H1 (cell line): ENCODE measurements around the gene UNC5B. TPM values are rescaled to one million over a fixed set of nuclear protein-coding genes. Genes with fewer than 3 reads are reported as not detected.

Experiments
- CTCF ChIA-PET: fragments of 300-600 bp; sonication (Branson Sonifier 250); formaldehyde crosslinking; loops from one replicate; lab custom pipeline; 2021; ENCODE audit not compliant: partially characterized antibody; lab: Charles Lee
- POLR2A ChIA-PET: fragments of 300-600 bp; sonication (Branson Sonifier 250); formaldehyde crosslinking; loops from one replicate; lab custom pipeline; 2021; ENCODE audit warnings: inconsistent platforms; ENCODE audit not compliant: partially characterized antibody; lab: Charles Lee
- DNase-seq, 2 experiments: peaks; one replicate each; pipeline versions ENCODE4 v3.0.0 to v3.0.0-alpha.2; 2010 to 2022; ENCODE audit warnings: low spot score in 2 of 2, low read depth in 1 of 2, mixed read lengths in 1 of 2
- FAIRE-seq: peaks from 2 replicates; lab custom pipeline; 2011; peaks lifted over from hg19 to GRCh38; lab: Jason Lieb, UNC
- H2AFZ ChIP-seq: 2 replicates; pipeline ENCODE4 v1.8.1; 2012; ENCODE audit warnings: low read length, inconsistent platforms
- H2AK5ac ChIP-seq: 2 replicates; pipeline ENCODE4 v1.6.1; 2013; ENCODE audit warnings: low read depth, low read length
- H2BK120ac ChIP-seq: replicated peaks from 2 replicates; pipeline ENCODE3; 2013; ENCODE audit warnings: low read depth, low read length, inconsistent platforms
- H2BK12ac ChIP-seq: 2 replicates; pipeline ENCODE4 v1.6.1; 2013; ENCODE audit warnings: low read depth, low read length
- H2BK15ac ChIP-seq: 2 replicates; pipeline ENCODE4 v1.6.1; 2013; ENCODE audit warnings: low read length
- H2BK20ac ChIP-seq: 2 replicates; pipeline ENCODE4 v1.6.1; 2013; ENCODE audit warnings: low read length
- H2BK5ac ChIP-seq: 2 replicates; pipeline ENCODE4 v1.6.1; 2013; ENCODE audit warnings: low read depth, low read length
- H3K14ac ChIP-seq: 2 replicates; pipeline ENCODE4 v1.6.1; 2013; ENCODE audit warnings: inconsistent platforms; ENCODE audit not compliant: insufficient read length
- H3K18ac ChIP-seq: 2 replicates; pipeline ENCODE4 v1.6.1; 2013; ENCODE audit warnings: low read length; ENCODE audit errors: extremely low read depth
- H3K23ac ChIP-seq: 2 replicates; pipeline ENCODE4 v1.6.1; 2013; ENCODE audit warnings: inconsistent platforms; ENCODE audit not compliant: insufficient read length
- H3K23me2 ChIP-seq: 2 replicates; pipeline ENCODE4 v1.6.1; 2013; ENCODE audit warnings: low read depth, low read length
- H3K27ac ChIP-seq: 2 replicates; pipeline ENCODE4 v1.6.1; 2011; ENCODE audit warnings: low read depth, low read length, inconsistent platforms
- H3K27me3 ChIP-seq, 4 experiments: replicated peaks in 1 of 4; 1 replicate in 1 of 4; 2 replicates in 3 of 4; pipeline versions ENCODE4 v1.6.1 to v1.8.1; 2011 to 2013; ENCODE audit warnings: low read length in 3 of 4, mild to moderate bottlenecking in 3 of 4, inconsistent platforms in 2 of 4, mixed read lengths in 2 of 4, moderate library complexity in 1 of 4; ENCODE audit not compliant: control insufficient read depth in 3 of 4, insufficient read depth in 3 of 4; ENCODE audit errors: extremely low read depth in 1 of 4
- H3K36me3 ChIP-seq, 4 experiments: 2 replicates each; pipeline versions ENCODE4 v1.6.1 to v1.8.1; 2011 to 2013; ENCODE audit warnings: mild to moderate bottlenecking in 4 of 4, low read length in 3 of 4, moderate library complexity in 2 of 4, control low read depth in 1 of 4, inconsistent platforms in 1 of 4; ENCODE audit not compliant: insufficient read depth in 4 of 4, control insufficient read depth in 2 of 4
- H3K4ac ChIP-seq: replicated peaks from 2 replicates; pipeline ENCODE3; 2013; ENCODE audit warnings: low read length, low read depth, mixed read lengths, inconsistent platforms; ENCODE audit not compliant: insufficient read length
- H3K4me1 ChIP-seq, 4 experiments: replicated peaks in 1 of 4; 1 replicate in 1 of 4; 2 replicates in 3 of 4; pipeline versions ENCODE4 v1.6.1 to v1.8.1; 2011 to 2013; ENCODE audit warnings: low read length in 3 of 4, inconsistent platforms in 2 of 4, mixed read lengths in 1 of 4; ENCODE audit not compliant: insufficient read depth in 4 of 4, control insufficient read depth in 3 of 4
- H3K4me2 ChIP-seq, 2 experiments: 2 replicates each; pipeline versions ENCODE4 v1.6.1 to v1.8.1; 2011 to 2013; ENCODE audit warnings: low read depth in 2 of 2, low read length in 2 of 2, control low read depth in 1 of 2, inconsistent platforms in 1 of 2, mild to moderate bottlenecking in 1 of 2; ENCODE audit not compliant: insufficient read depth in 1 of 2
- H3K4me3 ChIP-seq, 4 experiments: fragments of 200-600, 300-600 bp in 1 of 4; sonication (generic), shearing (Covaris generic), sonication (Bioruptor Twin) in 1 of 4; 2 replicates each; pipeline versions ENCODE4 v1.5.1 to v1.8.1; 2011 to 2016; ENCODE audit warnings: low read length in 4 of 4, low read depth in 3 of 4, control low read depth in 2 of 4, inconsistent platforms in 2 of 4, mild to moderate bottlenecking in 2 of 4, mixed read lengths in 1 of 4, moderate library complexity in 1 of 4; ENCODE audit not compliant: insufficient read depth in 2 of 4; ENCODE audit errors: extremely low read depth in 1 of 4
- H3K56ac ChIP-seq: replicated peaks from 2 replicates; pipeline ENCODE3; 2013; ENCODE audit warnings: low read depth, mild to moderate bottlenecking, mixed read lengths, low read length, inconsistent platforms; ENCODE audit not compliant: insufficient read length
- H3K79me1 ChIP-seq: 2 replicates; pipeline ENCODE4 v1.6.1; 2013; ENCODE audit warnings: low read depth, low read length, control low read depth
- H3K79me2 ChIP-seq, 2 experiments: 2 replicates each; pipeline versions ENCODE4 v1.6.1 to v1.8.1; 2012 to 2013; ENCODE audit warnings: low read length in 2 of 2, mild to moderate bottlenecking in 2 of 2, inconsistent platforms in 1 of 2; ENCODE audit not compliant: insufficient read depth in 2 of 2, control insufficient read depth in 1 of 2
- H3K9ac ChIP-seq, 4 experiments: replicated peaks in 1 of 4; 1 replicate in 1 of 4; 2 replicates in 3 of 4; pipeline versions ENCODE4 v1.6.1 to v1.8.1; 2011 to 2013; ENCODE audit warnings: low read depth in 3 of 4, low read length in 3 of 4, control low read depth in 2 of 4, mild to moderate bottlenecking in 2 of 4, moderate library complexity in 2 of 4, inconsistent platforms in 1 of 4; ENCODE audit errors: extremely low read depth in 1 of 4
- H3K9me3 ChIP-seq, 2 experiments: 2 replicates each; pipeline versions ENCODE4 v1.6.1 to v1.8.1; 2012 to 2013; ENCODE audit warnings: mild to moderate bottlenecking in 2 of 2, moderate library complexity in 2 of 2, control low read depth in 1 of 2, inconsistent platforms in 1 of 2, low read depth in 1 of 2, low read length in 1 of 2, mixed read lengths in 1 of 2; ENCODE audit not compliant: insufficient read depth in 2 of 2
- H4K20me1 ChIP-seq, 2 experiments: replicated peaks in 1 of 2; 2 replicates each; pipeline versions ENCODE3 to v1.8.1; 2011 to 2013; ENCODE audit warnings: inconsistent platforms in 2 of 2, low read length in 2 of 2, mild to moderate bottlenecking in 1 of 2; ENCODE audit not compliant: insufficient read depth in 2 of 2, control insufficient read depth in 1 of 2
- H4K5ac ChIP-seq: 2 replicates; pipeline ENCODE4 v1.6.1; 2013; ENCODE audit warnings: low read length, low read depth, mixed read lengths, inconsistent platforms; ENCODE audit not compliant: insufficient read length
- H4K8ac ChIP-seq: 2 replicates; pipeline ENCODE4 v1.8.0; 2013; ENCODE audit warnings: mild to moderate bottlenecking, moderate library complexity, low read length, inconsistent platforms; ENCODE audit not compliant: insufficient read depth; ENCODE audit errors: extremely low read depth
- H4K91ac ChIP-seq: replicated peaks from 2 replicates; pipeline ENCODE3; 2013; ENCODE audit warnings: low read length, mixed read lengths, inconsistent platforms; ENCODE audit not compliant: insufficient read length
- BCL11A ChIP-seq, 2 experiments: IDR thresholded peaks; one replicate each; pipeline ENCODE4 v1.6.1; 2011; ENCODE audit warnings: low read depth in 2 of 2, low read length in 2 of 2, mild to moderate bottlenecking in 2 of 2
- BRCA1 ChIP-seq: IDR thresholded peaks from 2 replicates; pipeline ENCODE4 v1.6.1; 2012; ENCODE audit warnings: low read depth, low read length, improper control_type of control experiment
- CHD1 ChIP-seq: IDR thresholded peaks from 2 replicates; pipeline ENCODE4 v1.6.1; 2012; ENCODE audit warnings: low read depth, low read length, improper control_type of control experiment
- CTBP2 ChIP-seq: IDR thresholded peaks from 2 replicates; pipeline ENCODE4 v1.7.0; 2011; ENCODE audit warnings: borderline replicate concordance, mild to moderate bottlenecking, moderate library complexity, mixed read lengths, low read length; ENCODE audit not compliant: insufficient read depth, insufficient read length
- GTF2F1 ChIP-seq: IDR thresholded peaks from 2 replicates; pipeline ENCODE4 v1.6.1; 2012; ENCODE audit warnings: low read depth, low read length, improper control_type of control experiment, borderline replicate concordance
- JUN ChIP-seq: IDR thresholded peaks from 2 replicates; pipeline ENCODE4 v1.6.1; 2011; ENCODE audit warnings: low read depth, mild to moderate bottlenecking, improper control_type of control experiment, low read length
- RAD21 ChIP-seq, 2 experiments: IDR thresholded peaks in 1 of 2; conservative IDR thresholded peaks in 1 of 2; 2 replicates each; pipeline ENCODE4 v1.6.1; 2011; ENCODE audit warnings: low read depth in 2 of 2, low read length in 2 of 2, improper control_type of control experiment in 1 of 2, inconsistent platforms in 1 of 2, mild to moderate bottlenecking in 1 of 2, moderate library complexity in 1 of 2
- SIN3A ChIP-seq, 2 experiments: IDR thresholded peaks in 1 of 2; conservative IDR thresholded peaks in 1 of 2; 2 replicates each; pipeline ENCODE4 v1.6.1; 2011 to 2012; ENCODE audit warnings: low read length in 2 of 2, improper control_type of control experiment in 1 of 2, low read depth in 1 of 2, mild to moderate bottlenecking in 1 of 2
- SP1 ChIP-seq: IDR thresholded peaks from 2 replicates; pipeline ENCODE4 v1.6.1; 2011; ENCODE audit warnings: low read depth, low read length
- WGBS, 2 experiments: shearing (Covaris generic) in 1 of 2; methylation state at CpG; one replicate each; pipeline versions ENCODE4 v1.1.6 to v1.1.7; 2013 to 2015; ENCODE audit warnings: low lambda C conversion rate in 2 of 2, mixed read lengths in 2 of 2, inconsistent platforms in 1 of 2, low coverage in 1 of 2, missing lambda C conversion rate in 1 of 2; ENCODE audit not compliant: insufficient replicate concordance in 2 of 2, insufficient coverage in 1 of 2, insufficient read length in 1 of 2; ENCODE audit errors: extremely low coverage in 1 of 2, missing lambda C conversion rate in 1 of 2; 5-methylcytosine and 5-hydroxymethylcytosine counted together
- polyA plus RNA-seq, 7 experiments: library from polyadenylated mRNA; depleted of rRNA in 3 of 7; stranded (reverse) in 5 of 7; unstranded in 2 of 7; fragments of >200 nt in 5 of 7; fragments of 200-250 nt in 2 of 7; gene quantifications; 1 replicate in 5 of 7; 2 replicates in 1 of 7; 4 replicates in 1 of 7; pipeline versions ENCODE4 v1.2.1 to v1.2.3, GENCODE V29; 2011 to 2013; ENCODE audit warnings: missing spikeins in 2 of 7, mixed read lengths in 2 of 7
- total RNA-seq: library from RNA; stranded (reverse); fragmentation: NEBNext Ultra II Directional; extraction: Animal tissue kit (Norgen Biotek cat#: 25700); gene quantifications from 2 replicates; pipeline ENCODE4 v1.2.1, GENCODE V29; 2021
- TF ChIP-seq, protein P1 (sequence below): IDR thresholded peaks from 2 replicates; pipeline ENCODE4 v1.6.1; 2012; ENCODE audit warnings: low read length, inconsistent platforms

The UNC5B gene
- total and polyA plus RNA-seq, 2 of the 8 experiments (the other 6 are each of a cell fraction or from before 2014, with no cell fraction given), result 27.9 to 31.8 TPM

GRCh38 chr10:71316786-71317160 lies 104.4 kb downstream of the UNC5B start:
- H3K4me3 ChIP-seq, result no peak overlapping the region
- no peaks in the 10 kb centered on the region for H3K23me2 ChIP-seq
- no peak overlapping the region for H4K8ac ChIP-seq
- H3K23ac ChIP-seq, result no peak overlapping the region
- POLR2A ChIA-PET, result interaction anchor here (1.3 to 1.9 kb wide), 2 partner anchors 10 to 60 kb away, joined by 3 to 4 read pairs; no protein-coding TSS in a partner anchor
- no peaks in the 10 kb centered on the region for H3K79me1 ChIP-seq
- H3K27ac ChIP-seq, result no peak overlapping the region
- no peak overlapping the region; the same call in 1 of the 2 replicates for H3K18ac ChIP-seq
- H3K27me3 ChIP-seq, result peaks cover 0 to 9% (median 3%) of the 10 kb centered on the region in 4 experiments; a peak in 4 of 7 replicates
- peak overlapping the region; percentile 39 for H3K4ac ChIP-seq
- CTCF ChIA-PET, result interaction anchor here (0.7 to 22.4 kb wide), 29 partner anchors 8 to 512 kb away, joined by 3 to 401 read pairs (median 5); no protein-coding TSS in a partner anchor
- no peak overlapping the region for H3K9ac ChIP-seq
- no peak for TF ChIP-seq JUN
- no peak for TF ChIP-seq CTBP2
- TF ChIP-seq GTF2F1, result no peak
- TF ChIP-seq SP1, result no peak
- no peak for TF ChIP-seq CHD1
- TF ChIP-seq BRCA1, result no peak
- no peak for TF ChIP-seq SIN3A (conservative IDR thresholded peaks at IDR 0.05 in 1 of 2, IDR thresholded peaks at IDR 0.05 in 1 of 2; ENCODE audit: low read depth in 1 of 2, low read length in 2 of 2)
- TF ChIP-seq RAD21 (IDR thresholded peaks at IDR 0.05 in 1 of 2, conservative IDR thresholded peaks at IDR 0.05 in 1 of 2; ENCODE audit: low read depth in 2 of 2, low read length in 2 of 2), result no peak
- TF ChIP-seq BCL11A (IDR thresholded peaks at IDR 0.05; ENCODE audit: low read depth in 2 of 2, low read length in 2 of 2), result no peak
- TF ChIP-seq, protein P1, sequence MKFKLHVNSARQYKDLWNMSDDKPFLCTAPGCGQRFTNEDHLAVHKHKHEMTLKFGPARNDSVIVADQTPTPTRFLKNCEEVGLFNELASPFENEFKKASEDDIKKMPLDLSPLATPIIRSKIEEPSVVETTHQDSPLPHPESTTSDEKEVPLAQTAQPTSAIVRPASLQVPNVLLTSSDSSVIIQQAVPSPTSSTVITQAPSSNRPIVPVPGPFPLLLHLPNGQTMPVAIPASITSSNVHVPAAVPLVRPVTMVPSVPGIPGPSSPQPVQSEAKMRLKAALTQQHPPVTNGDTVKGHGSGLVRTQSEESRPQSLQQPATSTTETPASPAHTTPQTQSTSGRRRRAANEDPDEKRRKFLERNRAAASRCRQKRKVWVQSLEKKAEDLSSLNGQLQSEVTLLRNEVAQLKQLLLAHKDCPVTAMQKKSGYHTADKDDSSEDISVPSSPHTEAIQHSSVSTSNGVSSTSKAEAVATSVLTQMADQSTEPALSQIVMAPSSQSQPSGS, result no peak
- H4K20me1 ChIP-seq, result no peaks in the 10 kb centered on the region
- no peak for DNase-seq
- 88% methylated on average over 6 of the region's 6 CpGs; no CpG with 5 or more reads in 1 of the 2 experiments for WGBS, 2 experiments
- H4K5ac ChIP-seq, result no peak overlapping the region
- H2BK15ac ChIP-seq, result no peak overlapping the region
- H3K9me3 ChIP-seq, result no peaks in the 10 kb centered on the region
- peak overlapping the region; percentile 84; the same call in 1 of the 2 replicates for H2BK12ac ChIP-seq
- H2BK20ac ChIP-seq, result no peak overlapping the region
- H2AK5ac ChIP-seq, result no peak overlapping the region
- peaks cover 2 to 10% (median 3%) of the 10 kb centered on the region in 4 experiments; a peak in 4 of 7 replicates for H3K4me1 ChIP-seq
- H3K4me2 ChIP-seq, result no peak overlapping the region
- no peaks in the 10 kb centered on the region for H3K79me2 ChIP-seq
- H2AFZ ChIP-seq, result peak overlapping the region; percentile 92; the same call in 1 of the 2 replicates
- no peak for FAIRE-seq
- H4K91ac ChIP-seq, result no peak overlapping the region
- H2BK5ac ChIP-seq, result no peak overlapping the region
- no peaks in the 10 kb centered on the region for H3K36me3 ChIP-seq
- H2BK120ac ChIP-seq, result no peak overlapping the region
- no peak overlapping the region for H3K56ac ChIP-seq
- no peak overlapping the region for H3K14ac ChIP-seq
